NCI-H446 treated with DMSO at 0.1 percent for 48 hours (cell line): ENCODE measurements around the gene SSR2.

Experiments used
- DNase-seq: peaks from one replicate; lab custom pipeline; 2025; lab: John Stamatoyannopoulos, UW

The SSR2 gene

GRCh38 chr1:156020293-156021092, at the start of gene SSR2:
TSS of gene SSR2 (minus strand) at chr1:156020951. CDS start at chr1:156020167, 784 bp downstream.
- peak; percentile 93 for DNase-seq

GRCh38 chr1:156070548-156070947, 49.8 kb upstream of the SSR2 start:
- DNase-seq = peak; percentile 87

DNA sequence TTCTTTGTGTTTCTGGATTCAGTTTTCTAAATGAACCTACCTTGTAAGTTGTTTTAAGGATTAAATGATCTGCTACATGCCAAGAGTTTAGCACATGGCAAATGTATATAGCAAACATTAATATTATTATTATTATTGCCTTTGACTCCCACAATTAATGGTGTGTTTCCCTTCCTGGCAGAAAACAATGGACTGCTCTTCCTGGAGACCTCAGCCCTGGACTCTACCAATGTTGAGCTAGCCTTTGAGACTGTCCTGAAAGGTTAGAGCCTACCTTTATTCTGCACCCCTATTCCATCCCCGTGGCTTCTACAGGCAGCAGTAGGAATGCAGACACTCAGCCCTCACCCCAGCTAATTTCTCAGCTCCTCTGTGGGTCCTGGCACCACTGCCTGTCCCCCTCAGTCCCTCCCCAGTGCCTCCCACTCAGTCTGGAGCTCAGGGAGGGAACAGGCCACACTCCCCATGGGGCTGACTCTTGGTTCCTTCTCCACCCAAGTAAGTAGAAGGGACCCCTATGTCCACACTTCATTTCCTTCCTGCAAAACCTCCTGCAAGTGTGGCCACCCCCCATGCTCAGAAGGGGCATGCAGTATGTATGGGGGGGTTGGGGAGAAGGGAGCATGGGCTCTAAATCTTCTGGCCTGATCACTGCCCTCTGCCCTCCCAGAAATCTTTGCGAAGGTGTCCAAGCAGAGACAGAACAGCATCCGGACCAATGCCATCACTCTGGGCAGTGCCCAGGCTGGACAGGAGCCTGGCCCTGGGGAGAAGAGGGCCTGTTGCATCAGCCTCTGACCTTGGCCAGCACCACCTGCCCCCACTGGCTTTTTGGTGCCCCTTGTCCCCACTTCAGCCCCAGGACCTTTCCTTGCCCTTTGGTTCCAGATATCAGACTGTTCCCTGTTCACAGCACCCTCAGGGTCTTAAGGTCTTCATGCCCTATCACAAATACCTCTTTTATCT, 49.0 kb upstream of the SSR2 start:
- DNase-seq = no peak

DNA sequence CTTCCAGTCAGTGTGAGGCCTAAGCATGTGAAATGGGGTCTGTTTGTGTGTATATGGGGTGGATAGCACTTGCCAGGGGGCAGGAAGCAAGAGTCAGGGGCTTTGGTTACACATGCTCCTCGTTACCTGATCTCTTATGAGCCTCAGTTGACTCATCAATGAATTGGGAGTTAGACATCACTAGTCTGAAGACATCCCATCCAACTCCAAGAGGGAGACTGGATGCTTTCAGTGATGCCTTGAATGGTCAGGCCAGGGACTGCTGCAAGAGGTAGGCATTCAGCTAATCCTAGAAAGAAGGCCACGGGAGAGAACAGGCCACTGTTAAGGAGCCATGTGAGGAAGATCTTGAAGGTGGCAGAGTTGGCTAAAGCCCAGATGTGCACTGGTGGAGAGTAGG, 46.5 kb upstream of the SSR2 start:
- DNase-seq = no peak

- no peak for DNase-seq
These were observed 45.1 kb upstream of the SSR2 start for GRCh38 chr1:156065871-156066270.

DNA sequence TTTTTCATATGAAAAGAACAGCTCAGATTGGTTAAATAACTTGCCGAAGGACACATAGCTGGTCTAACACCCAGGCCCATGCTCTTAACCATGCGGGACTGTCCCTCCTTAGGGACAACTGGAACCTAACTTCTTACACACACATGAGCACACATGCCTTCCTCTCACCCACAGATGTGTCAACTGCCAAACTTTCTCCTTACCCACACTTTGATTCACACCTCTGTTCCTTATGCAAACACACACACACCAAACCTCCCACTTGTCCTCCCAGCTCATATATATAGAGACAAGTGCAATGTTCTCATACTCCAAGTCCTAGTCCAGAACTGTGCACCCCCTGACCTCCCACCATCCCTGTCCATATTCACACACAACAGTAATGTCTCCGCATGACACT, 44.5 kb upstream of the SSR2 start:
- DNase-seq = no peak

GRCh38 chr1:156064615-156065014, 43.9 kb upstream of the SSR2 start:
- DNase-seq = no peak

DNA sequence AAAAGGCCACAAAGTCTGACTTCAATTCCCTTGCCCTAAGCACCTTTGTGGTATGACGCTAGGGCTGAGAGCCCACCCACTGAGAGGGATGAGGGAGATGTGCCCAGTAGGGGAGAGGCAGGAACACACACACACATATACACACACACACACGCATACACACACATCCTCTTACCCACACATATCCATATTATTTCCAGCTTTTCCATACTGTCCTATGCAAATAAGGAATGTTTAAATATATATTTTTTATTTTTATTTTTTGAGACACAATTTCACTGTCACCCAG, 43.2 kb upstream of the SSR2 start:
- DNase-seq = no peak

GRCh38 chr1:156062189-156062588, 41.4 kb upstream of the SSR2 start:
- no peak for DNase-seq

DNA sequence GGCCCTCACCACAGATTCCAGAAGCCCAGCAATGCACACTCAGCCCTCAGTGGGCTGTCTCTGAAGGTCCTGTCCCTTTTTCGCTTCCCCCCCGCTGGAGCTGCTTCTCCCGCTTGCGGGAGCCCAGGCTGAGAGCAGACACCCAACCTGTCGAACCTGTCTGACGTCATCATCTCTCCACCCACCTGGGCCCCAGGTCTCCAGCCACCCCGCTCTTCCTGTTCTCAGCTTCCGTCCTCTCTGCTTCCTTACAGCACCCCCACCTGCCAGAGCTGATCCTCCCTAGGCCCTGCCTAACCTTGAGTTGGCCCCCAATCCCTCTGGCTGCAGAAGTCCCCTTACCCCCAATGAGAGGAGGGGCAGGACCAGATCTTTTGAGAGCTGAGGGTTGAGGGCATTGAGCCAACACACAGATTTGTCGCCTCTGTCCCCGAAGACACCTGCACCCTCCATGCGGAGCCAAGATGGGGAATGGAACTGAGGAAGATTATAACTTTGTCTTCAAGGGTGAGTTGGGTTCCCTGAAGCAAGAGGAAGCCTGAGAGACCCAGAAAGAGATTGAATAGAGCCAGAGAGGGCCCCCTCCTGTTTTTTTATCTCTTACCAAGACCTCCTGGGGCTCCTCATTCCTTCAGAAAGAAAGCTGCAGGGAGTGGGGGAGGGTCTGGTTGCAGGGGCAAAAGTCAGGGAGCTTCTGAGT, 40.3 kb upstream of the SSR2 start, which contains the start of gene RAB25:
Gene RAB25, plus strand, starts transcription at position 224 of the 700 bp plus-strand sequence. Its CDS starts 241 bp downstream, at position 465.
- DNase-seq = no peak

- DNase-seq = no peak
These were observed 35.6 kb upstream of the SSR2 start for GRCh38 chr1:156056326-156056849.

DNA sequence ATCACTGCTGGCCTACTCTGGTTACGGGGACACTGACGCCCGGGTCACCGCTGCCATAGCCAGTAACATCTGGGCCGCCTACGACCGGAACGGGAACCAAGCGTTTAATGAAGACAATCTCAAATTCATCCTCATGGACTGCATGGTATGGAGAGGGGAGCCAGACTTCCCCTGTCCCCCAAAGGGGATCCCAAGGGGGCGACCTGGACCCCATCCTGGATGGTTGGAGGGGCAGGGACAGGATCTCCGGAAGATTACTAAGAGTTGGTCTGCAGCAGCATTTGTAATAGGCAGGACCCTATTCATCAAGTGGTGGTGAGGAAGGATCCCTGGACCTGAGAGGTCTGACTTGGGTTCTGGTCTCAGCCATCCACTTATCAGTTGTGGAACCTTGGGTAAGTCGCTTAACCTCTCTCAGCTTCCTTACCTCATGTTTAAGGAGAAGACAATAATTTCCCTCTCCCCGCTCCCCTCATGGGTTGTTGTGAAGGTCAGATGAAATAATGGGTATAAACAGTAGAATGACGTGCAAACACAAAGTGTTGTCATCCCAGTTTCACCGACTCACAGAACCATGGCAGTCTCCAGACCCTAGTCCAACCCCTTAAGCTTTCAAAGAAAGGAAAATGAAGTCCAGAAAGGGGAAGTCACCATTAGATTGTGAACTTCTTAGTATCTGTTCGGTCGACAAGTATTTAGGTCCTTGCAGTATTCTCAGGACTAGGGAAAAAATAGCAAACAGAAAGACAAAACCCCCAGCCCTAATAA, 34.7 kb upstream of the SSR2 start:
- DNase-seq = no peak

GRCh38 chr1:156054500-156055280, 33.9 kb upstream of the SSR2 start, which contains the start of gene LAMTOR2:
TSS of gene LAMTOR2 (plus strand) at chr1:156054782. CDS start at chr1:156054890, 108 bp downstream.
- peak; percentile 97 for DNase-seq

GRCh38 chr1:156053768-156054499, 33.2 kb upstream of the SSR2 start, which contains the start of gene UBQLN4:
TSS of gene UBQLN4 (minus strand) at chr1:156053798. CDS start at chr1:156053701, 97 bp downstream.
- peak; percentile 77 for DNase-seq

- DNase-seq = peak; percentile 58
These were observed 32.4 kb upstream of the SSR2 start for GRCh38 chr1:156052862-156053767.

DNA sequence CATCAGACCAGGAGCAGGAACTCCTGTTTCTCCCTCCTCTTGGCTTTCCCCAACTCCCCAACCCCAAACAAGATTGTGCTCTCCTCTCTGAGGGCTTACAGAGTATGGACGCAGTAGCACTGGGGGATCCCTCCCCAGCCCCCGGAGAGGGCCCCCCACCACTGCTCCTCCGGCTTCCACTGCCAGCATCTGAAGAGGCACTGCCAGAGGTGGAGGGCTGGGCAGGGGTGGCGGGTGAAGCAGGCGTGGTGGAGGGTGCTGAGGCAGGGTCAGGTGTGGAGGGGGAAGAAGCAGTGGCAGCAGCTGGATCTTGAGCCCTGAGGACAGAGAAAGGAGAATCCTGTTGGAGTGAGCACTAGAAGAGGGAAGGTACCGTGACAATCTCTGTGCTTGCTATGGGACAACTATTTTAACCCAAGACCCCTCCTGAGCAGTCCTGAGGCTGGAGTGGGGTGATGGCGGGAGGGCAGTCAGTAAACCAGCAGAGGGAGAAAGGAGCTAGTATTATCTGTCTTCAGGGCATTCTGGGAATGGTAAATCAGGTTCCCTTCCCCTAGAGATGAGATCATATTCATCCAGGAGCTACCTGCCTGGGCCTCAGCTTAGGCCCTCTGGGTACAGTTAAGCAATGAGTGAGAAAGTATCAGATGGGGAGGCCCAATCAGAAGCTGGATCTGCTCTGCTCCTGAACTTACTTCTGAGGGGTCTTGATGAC, 30.4 kb upstream of the SSR2 start:
- DNase-seq = no peak

DNA sequence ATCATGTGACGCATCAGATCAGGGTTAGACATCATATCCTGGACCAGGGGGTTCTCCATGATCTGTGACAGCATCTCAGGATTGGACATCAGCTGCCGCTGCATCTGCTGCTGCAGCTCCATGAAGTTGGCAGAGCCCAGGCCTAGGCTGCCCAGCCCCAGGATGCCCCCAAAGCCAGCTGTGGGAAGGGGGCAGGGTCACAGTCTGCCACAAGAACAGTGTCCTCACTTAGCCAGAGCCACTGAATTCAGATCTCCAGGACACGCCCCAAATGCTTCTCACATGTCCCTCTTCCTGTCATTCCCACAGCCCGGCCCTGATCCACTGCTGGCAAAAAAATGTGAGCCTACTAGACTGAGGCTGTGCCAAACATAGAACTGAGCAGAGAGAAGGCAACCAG, 29.6 kb upstream of the SSR2 start:
- no peak for DNase-seq
